Gastroesophageal sphincter (tissue), 3 donors: Measurements from ENCODE around the gene CHST9.

Source experiments
- POLR2A ChIP-seq, 2 donors: fragments of 450-650 bp; IDR thresholded peaks; one replicate each; pipeline ENCODE4 v1.6.1; 2017; ENCODE audit warnings: antibody characterized with exemption in 2 of 2, mild to moderate bottlenecking in 2 of 2, moderate library complexity in 1 of 2
- POLR2AphosphoS5 ChIP-seq: sonication (generic); formaldehyde crosslinking; IDR thresholded peaks from one replicate; pipeline ENCODE4 v1.6.1; 2017; ENCODE audit warnings: antibody characterized with exemption
- TF ChIP-seq, protein P1 (sequence below), 4 experiments: fragments of 200-600 bp in 2 of 4; fragments of 450-650 bp in 2 of 4; sonication (generic) in 1 of 4; IDR thresholded peaks; one replicate each; pipeline ENCODE4 v1.5.1; 2017 to 2019; ENCODE audit warnings: antibody characterized with exemption in 4 of 4, mild to moderate bottlenecking in 2 of 4, moderate library complexity in 2 of 4

DNA sequence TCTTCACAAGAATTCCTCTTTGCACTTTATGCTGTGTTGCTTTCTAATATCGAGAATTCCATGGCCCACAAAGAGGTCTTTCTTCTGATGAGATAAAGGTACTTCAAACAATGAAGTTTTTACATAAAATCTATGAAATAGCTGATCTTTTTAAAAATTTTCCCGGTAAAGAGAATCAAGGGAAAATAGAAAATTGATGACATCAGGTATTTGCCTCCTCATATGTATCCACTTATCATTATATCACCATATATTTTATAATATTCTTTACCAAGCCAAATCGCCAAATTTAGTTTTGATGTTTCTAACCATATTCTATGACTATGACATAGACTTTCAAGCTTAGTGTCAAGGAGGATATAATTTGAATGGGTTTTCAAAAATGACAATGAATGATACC is 139.8 kb downstream of the CHST9 start:
- TF ChIP-seq, protein P1, sequence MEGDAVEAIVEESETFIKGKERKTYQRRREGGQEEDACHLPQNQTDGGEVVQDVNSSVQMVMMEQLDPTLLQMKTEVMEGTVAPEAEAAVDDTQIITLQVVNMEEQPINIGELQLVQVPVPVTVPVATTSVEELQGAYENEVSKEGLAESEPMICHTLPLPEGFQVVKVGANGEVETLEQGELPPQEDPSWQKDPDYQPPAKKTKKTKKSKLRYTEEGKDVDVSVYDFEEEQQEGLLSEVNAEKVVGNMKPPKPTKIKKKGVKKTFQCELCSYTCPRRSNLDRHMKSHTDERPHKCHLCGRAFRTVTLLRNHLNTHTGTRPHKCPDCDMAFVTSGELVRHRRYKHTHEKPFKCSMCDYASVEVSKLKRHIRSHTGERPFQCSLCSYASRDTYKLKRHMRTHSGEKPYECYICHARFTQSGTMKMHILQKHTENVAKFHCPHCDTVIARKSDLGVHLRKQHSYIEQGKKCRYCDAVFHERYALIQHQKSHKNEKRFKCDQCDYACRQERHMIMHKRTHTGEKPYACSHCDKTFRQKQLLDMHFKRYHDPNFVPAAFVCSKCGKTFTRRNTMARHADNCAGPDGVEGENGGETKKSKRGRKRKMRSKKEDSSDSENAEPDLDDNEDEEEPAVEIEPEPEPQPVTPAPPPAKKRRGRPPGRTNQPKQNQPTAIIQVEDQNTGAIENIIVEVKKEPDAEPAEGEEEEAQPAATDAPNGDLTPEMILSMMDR (IDR thresholded peaks at IDR 0.05), result no peak
- TF ChIP-seq POLR2A (IDR thresholded peaks at IDR 0.05) (no peak), POLR2AphosphoS5 (no peak)
